OCI-LY3 (cell line): ENCODE measurements around the gene ESYT2.

Experiments
- EZH2phosphoT487 ChIP-seq: fragments of 200-600 bp; shearing (Covaris generic); IDR thresholded peaks from 2 replicates; pipeline ENCODE4 v1.6.1; 2018; ENCODE audit warnings: antibody characterized with exemption, mixed run types, low read depth
- TF ChIP-seq, protein P1 (sequence below): fragments of 200-600, 300-600 bp; sonication (generic); IDR thresholded peaks from 2 replicates; pipeline ENCODE4 v1.5.1; 2014; ENCODE audit warnings: antibody characterized with exemption, low read length, low read depth

DNA sequence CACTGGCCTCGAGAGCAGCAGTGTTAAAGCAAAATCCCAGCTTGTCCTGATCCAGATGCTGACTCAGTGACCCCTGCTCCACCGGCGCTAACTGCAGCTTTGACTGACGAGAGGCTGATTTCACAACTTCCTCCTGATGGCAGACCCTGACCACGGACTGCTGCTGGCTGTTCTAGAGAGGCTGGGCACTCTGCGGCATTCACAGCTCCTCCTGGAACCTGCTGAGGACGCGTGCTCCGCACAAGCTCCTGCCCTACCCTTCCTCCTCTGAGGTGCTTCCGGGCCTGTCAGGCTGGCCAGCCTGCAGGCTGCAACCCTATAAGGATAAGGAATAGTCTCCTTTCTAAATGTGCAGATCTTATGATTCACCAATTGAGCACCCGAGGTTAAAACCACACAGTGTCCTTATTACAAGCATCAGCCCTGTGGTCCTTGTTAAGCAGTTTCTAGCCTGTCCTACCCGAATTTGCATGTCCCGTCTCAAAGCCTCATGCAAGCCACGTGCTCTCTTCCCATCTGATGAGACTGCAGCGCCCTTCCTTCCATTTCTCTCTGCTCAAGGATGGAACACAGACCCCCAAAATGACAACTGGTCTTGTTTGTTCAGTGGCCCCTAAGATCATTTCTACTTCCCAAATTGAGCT, 89.2 kb downstream of the ESYT2 start:
- TF ChIP-seq, protein P1, sequence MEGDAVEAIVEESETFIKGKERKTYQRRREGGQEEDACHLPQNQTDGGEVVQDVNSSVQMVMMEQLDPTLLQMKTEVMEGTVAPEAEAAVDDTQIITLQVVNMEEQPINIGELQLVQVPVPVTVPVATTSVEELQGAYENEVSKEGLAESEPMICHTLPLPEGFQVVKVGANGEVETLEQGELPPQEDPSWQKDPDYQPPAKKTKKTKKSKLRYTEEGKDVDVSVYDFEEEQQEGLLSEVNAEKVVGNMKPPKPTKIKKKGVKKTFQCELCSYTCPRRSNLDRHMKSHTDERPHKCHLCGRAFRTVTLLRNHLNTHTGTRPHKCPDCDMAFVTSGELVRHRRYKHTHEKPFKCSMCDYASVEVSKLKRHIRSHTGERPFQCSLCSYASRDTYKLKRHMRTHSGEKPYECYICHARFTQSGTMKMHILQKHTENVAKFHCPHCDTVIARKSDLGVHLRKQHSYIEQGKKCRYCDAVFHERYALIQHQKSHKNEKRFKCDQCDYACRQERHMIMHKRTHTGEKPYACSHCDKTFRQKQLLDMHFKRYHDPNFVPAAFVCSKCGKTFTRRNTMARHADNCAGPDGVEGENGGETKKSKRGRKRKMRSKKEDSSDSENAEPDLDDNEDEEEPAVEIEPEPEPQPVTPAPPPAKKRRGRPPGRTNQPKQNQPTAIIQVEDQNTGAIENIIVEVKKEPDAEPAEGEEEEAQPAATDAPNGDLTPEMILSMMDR, result no peak
- no peak for TF ChIP-seq EZH2phosphoT487
